HepG2 (cell line): ENCODE data around the gene SLC16A11. TPM values are rescaled to one million over a fixed set of nuclear protein-coding genes. Genes with fewer than 3 reads are reported as not detected.

ENCODE experiments used
- AFF4 ChIP-seq: sonication (generic); formaldehyde crosslinking; IDR thresholded peaks from 2 replicates; pipeline ENCODE4 v1.4.0; 2020; ENCODE audit warnings: missing genetic modification reagents
- BRCA1 ChIP-seq: sonication (generic); formaldehyde crosslinking; IDR thresholded peaks from 2 replicates; pipeline ENCODE4 v1.4.0; 2020; ENCODE audit warnings: missing genetic modification reagents
- DNMT3B ChIP-seq: conservative IDR thresholded peaks from 2 replicates; pipeline ENCODE4 v1.6.1; 2016; ENCODE audit warnings: missing biosample characterization, control low read depth
- GPBP1L1 ChIP-seq: sonication (generic); formaldehyde crosslinking; IDR thresholded peaks from 2 replicates; pipeline ENCODE4 v1.5.0; 2020; ENCODE audit warnings: mild to moderate bottlenecking, missing genetic modification reagents
- KIAA2018 ChIP-seq: sonication (generic); formaldehyde crosslinking; IDR thresholded peaks from 2 replicates; pipeline ENCODE4 v1.5.0; 2020; ENCODE audit warnings: mild to moderate bottlenecking, missing genetic modification reagents, borderline replicate concordance
- MAX ChIP-seq: IDR thresholded peaks from 2 replicates; pipeline ENCODE4 v1.6.1; 2012; ENCODE audit warnings: inconsistent platforms
- MTF1 ChIP-seq: sonication (generic); formaldehyde crosslinking; IDR thresholded peaks from 2 replicates; pipeline ENCODE4 v1.5.0; 2020; ENCODE audit warnings: missing genetic modification reagents
- NFE2L1 ChIP-seq: sonication (generic); formaldehyde crosslinking; IDR thresholded peaks from 2 replicates; pipeline ENCODE4 v1.4.0; 2020; ENCODE audit warnings: missing genetic modification reagents, mild to moderate bottlenecking, borderline replicate concordance
- NFIB ChIP-seq: sonication (generic); formaldehyde crosslinking; IDR thresholded peaks from 2 replicates; pipeline ENCODE4 v1.9.0; 2021; ENCODE audit warnings: missing genetic modification reagents, mild to moderate bottlenecking, borderline replicate concordance
- TRIM22 ChIP-seq: fragments of 450-650 bp; IDR thresholded peaks from 2 replicates; pipeline ENCODE4 v1.6.1; 2017
- ZKSCAN1 ChIP-seq: fragments of 150-350 bp; IDR thresholded peaks from 2 replicates; pipeline ENCODE4 v1.6.1; 2014; ENCODE audit warnings: low read length
- ZNF282 ChIP-seq: fragments of 450-650 bp; IDR thresholded peaks from 2 replicates; pipeline ENCODE4 v1.6.1; 2018; ENCODE audit not compliant: partially characterized antibody
- ZNF382 ChIP-seq: sonication (generic); formaldehyde crosslinking; IDR thresholded peaks from 2 replicates; pipeline ENCODE4 v1.5.0; 2020; ENCODE audit warnings: missing genetic modification reagents, mild to moderate bottlenecking, borderline replicate concordance
- ZNF83 ChIP-seq: sonication (generic); formaldehyde crosslinking; IDR thresholded peaks from 2 replicates; pipeline ENCODE4 v1.4.0; 2020; ENCODE audit warnings: missing genetic modification reagents, mild to moderate bottlenecking, borderline replicate concordance
- polyA plus RNA-seq, 8 experiments: library from polyadenylated mRNA; depleted of rRNA in 3 of 8; stranded (reverse) in 7 of 8; unstranded in 1 of 8; fragments of >200 nt; fragmentation: Illumina TruSeq in 4 of 8; extraction: Trizol in 4 of 8; gene quantifications; 2 replicates each; pipeline versions ENCODE4 v1.2.1 to v1.2.3, GENCODE V29; 2011 to 2016; ENCODE audit warnings: low read depth in 4 of 8, missing spikeins in 1 of 8, mixed read lengths in 1 of 8; ENCODE audit not compliant: insufficient read depth in 1 of 8
- total RNA-seq, 5 experiments: library from RNA; depleted of rRNA; stranded (reverse); fragments of >200 nt; fragmentation: Illumina TruSeq; extraction: Trizol; gene quantifications; 2 replicates each; pipeline ENCODE4 v1.2.3, GENCODE V29; 2016; ENCODE audit warnings: low read depth in 1 of 5

Gene SLC16A11
- total and polyA plus RNA-seq, 2 of the 13 experiments (the other 11 are each of a cell fraction or from before 2014, with no cell fraction given): not detected

- TF ChIP-seq KIAA2018 (CRISPR knock-in tag): no peak
- no peak for TF ChIP-seq NFE2L1
- no peak for TF ChIP-seq ZNF382 (CRISPR knock-in tag)
- TF ChIP-seq ZKSCAN1: no peak
- TF ChIP-seq GPBP1L1 (CRISPR knock-in tag): no peak
- no peak; the same call in 1 of the 2 replicates for TF ChIP-seq MAX
- TF ChIP-seq ZNF83: peak; percentile 79; the same call in 1 of the 2 replicates
- TF ChIP-seq AFF4: 0 out of 2 replicates have a peak, but pooled peaks have one; percentile 30
- 0 out of 2 replicates have a peak, but pooled peaks have one; percentile 8 for TF ChIP-seq BRCA1 (CRISPR knock-in tag)
- no peak for TF ChIP-seq TRIM22
- no peak for TF ChIP-seq NFIB (CRISPR knock-in tag)
- no peak for TF ChIP-seq ZNF282
- peak; percentile 55; the same call in 1 of the 2 replicates for TF ChIP-seq DNMT3B (CRISPR knock-in tag)
- no peak for TF ChIP-seq MTF1 (CRISPR knock-in tag)
These were observed 29.5 kb downstream of the SLC16A11 start (continued) for GRCh38 chr17:7014261-7014994.
